Fibroblast of villous mesenchyme (primary cell): ENCODE measurements around the gene WDR90. TPM values are rescaled to one million over a fixed set of nuclear protein-coding genes. Genes with fewer than 3 reads are reported as not detected.

ENCODE experiments used
- DNase-seq: peaks from one replicate; pipeline ENCODE4 v3.0.0-alpha.2; 2010; ENCODE audit warnings: low read depth
- H3K4me3 ChIP-seq: 2 replicates; pipeline ENCODE4 v1.5.1; 2011; ENCODE audit warnings: low read depth, mild to moderate bottlenecking, low read length
- CTCF ChIP-seq: IDR thresholded peaks from 2 replicates; pipeline ENCODE4 v1.5.1; 2012; ENCODE audit warnings: low read depth, mild to moderate bottlenecking, low read length; ENCODE audit not compliant: insufficient read depth
- total RNA-seq: library from RNA; depleted of rRNA; stranded (reverse); fragments of >200 nt; gene quantifications from 2 replicates; pipeline ENCODE4 v1.2.3, GENCODE V29; 2012

The WDR90 gene
- total RNA-seq, 1 donor, result 12.5 TPM

- TF ChIP-seq CTCF, result no peak
- H3K4me3 ChIP-seq, result peak overlapping the region; percentile 87
- no peak for DNase-seq
These were observed 13.5 kb upstream of the WDR90 start for GRCh38 chr16:635573-636205.

- peak; percentile 94 for DNase-seq
- H3K4me3 ChIP-seq, result peak within 1 kb of the TSS; percentile 87
- no peak for TF ChIP-seq CTCF
These were observed 12.7 kb upstream of the WDR90 start, which contains the start of gene METTL26 for GRCh38 chr16:636206-637080. METTL26 (minus strand) TSS chr16:636305; CDS start chr16:636290, 15 bp downstream.

- peak overlapping the region; percentile 87 for H3K4me3 ChIP-seq
- no peak for TF ChIP-seq CTCF
- DNase-seq, result peak; percentile 92
These were observed 11.8 kb upstream of the WDR90 start for GRCh38 chr16:637081-638018.

- TF ChIP-seq CTCF, result no peak
- no peak for DNase-seq
- H3K4me3 ChIP-seq, result no peak overlapping the region
These were observed 11.1 kb upstream of the WDR90 start for GRCh38 chr16:638034-638543.

- no peak for TF ChIP-seq CTCF
- no peak overlapping the region for H3K4me3 ChIP-seq
- no peak for DNase-seq
These were observed 10.3 kb upstream of the WDR90 start for GRCh38 chr16:638836-639235.

- H3K4me3 ChIP-seq, result peak overlapping the region; percentile 81
- DNase-seq, result no peak
These were observed 8.6 kb upstream of the WDR90 start for GRCh38 chr16:640614-641013.

More at GRCh38 chr16:640614-641013, 8.6 kb upstream of the WDR90 start:
- TF ChIP-seq CTCF, result no peak
